IPS DF 6.9 (cell line): ENCODE data around the gene EBI3.
"Not testable (repeated sequence)": the region's sequence is repeated elsewhere in the genome, so short reads cannot be mapped to it uniquely, and the experiment has no call there.

Experiments used
- DNase-seq: peaks from one replicate; pipeline ENCODE4 v3.0.0-alpha.2; 2013; ENCODE audit warnings: low read depth, low spot score
- H3K27ac ChIP-seq: one replicate; pipeline ENCODE4 v1.5.1; 2013; ENCODE audit warnings: low read length, control low read depth
- H3K27me3 ChIP-seq: 2 replicates; pipeline ENCODE4 v1.6.1; 2013; ENCODE audit warnings: mild to moderate bottlenecking, low read length; ENCODE audit not compliant: control insufficient read depth, insufficient read depth
- H3K36me3 ChIP-seq: 2 replicates; pipeline ENCODE4 v1.6.1; 2013; ENCODE audit warnings: low read length; ENCODE audit not compliant: control insufficient read depth, insufficient read depth
- H3K4me1 ChIP-seq: 2 replicates; pipeline ENCODE4 v1.6.1; 2013; ENCODE audit warnings: low read length; ENCODE audit not compliant: control insufficient read depth, insufficient read depth
- H3K4me3 ChIP-seq: 2 replicates; pipeline ENCODE4 v1.5.1; 2013; ENCODE audit warnings: mild to moderate bottlenecking, low read length
- H3K9me3 ChIP-seq: 2 replicates; pipeline ENCODE4 v1.6.1; 2013; ENCODE audit warnings: low read length, inconsistent platforms; ENCODE audit not compliant: control insufficient read depth, insufficient read depth
- WGBS: extraction: QIAGEN DNeasy Blood & Tissue Kit; methylation state at CpG from one replicate; pipeline ENCODE4 v1.1.7; 2013; ENCODE audit warnings: mixed read lengths, missing lambda C conversion rate; ENCODE audit not compliant: insufficient read length, insufficient coverage; 5-methylcytosine and 5-hydroxymethylcytosine counted together

Gene EBI3

GRCh38 chr19:4201798-4202197 lies 27.5 kb upstream of the EBI3 start:
- H3K27ac ChIP-seq = no peak overlapping the region
- H3K4me1 ChIP-seq = no peaks in the 10 kb centered on the region
- no peak for DNase-seq
- H3K27me3 ChIP-seq = 0 out of 2 replicates have a peak, but pooled peaks cover 1% of the 10 kb centered on the region
- no peaks in the 10 kb centered on the region for H3K9me3 ChIP-seq
- no CpG with 5 or more reads among the region's 4 CpGs for WGBS
- no peaks in the 10 kb centered on the region for H3K36me3 ChIP-seq
- H3K4me3 ChIP-seq = no peak overlapping the region

GRCh38 chr19:4206818-4207484 lies 22.4 kb upstream of the EBI3 start:
- no peak overlapping the region for H3K4me3 ChIP-seq
- no CpG with 5 or more reads among the region's 10 CpGs for WGBS
- H3K36me3 ChIP-seq = peaks cover 4% of the 10 kb centered on the region; the same call in 1 of the 2 replicates
- no peaks in the 10 kb centered on the region for H3K9me3 ChIP-seq
- H3K27ac ChIP-seq = no peak overlapping the region
- no peak for DNase-seq
- H3K27me3 ChIP-seq = no peaks in the 10 kb centered on the region
- H3K4me1 ChIP-seq = no peaks in the 10 kb centered on the region

- no CpG with 5 or more reads among the region's 13 CpGs for WGBS
- no peaks in the 10 kb centered on the region for H3K27me3 ChIP-seq
These were observed 20.8 kb upstream of the EBI3 start for GRCh38 chr19:4208385-4209094.

GRCh38 chr19:4210166-4210731 lies 19.1 kb upstream of the EBI3 start:
- no CpG with 5 or more reads among the region's 15 CpGs for WGBS
- no peak overlapping the region for H3K4me3 ChIP-seq
- DNase-seq = no peak
- no peaks in the 10 kb centered on the region for H3K27me3 ChIP-seq
- no peaks in the 10 kb centered on the region for H3K4me1 ChIP-seq
- H3K36me3 ChIP-seq = peaks cover 4% of the 10 kb centered on the region; the same call in 1 of the 2 replicates
- H3K9me3 ChIP-seq = no peaks in the 10 kb centered on the region
- no peak overlapping the region for H3K27ac ChIP-seq

More at GRCh38 chr19:4208385-4209094, 20.8 kb upstream of the EBI3 start:
- H3K9me3 ChIP-seq = no peaks in the 10 kb centered on the region
- H3K4me3 ChIP-seq = no peak overlapping the region
- peaks cover 4% of the 10 kb centered on the region; the same call in 1 of the 2 replicates for H3K36me3 ChIP-seq
- no peak for DNase-seq
- H3K27ac ChIP-seq = no peak overlapping the region
- H3K4me1 ChIP-seq = no peaks in the 10 kb centered on the region

GRCh38 chr19:4213116-4213515 lies 16.2 kb upstream of the EBI3 start:
- Histone ChIP-seq H3K4me1 (no peaks in the 10 kb centered on the region), H3K27me3 (no peaks in the 10 kb centered on the region)

GRCh38 chr19:4215807-4216206 lies 13.5 kb upstream of the EBI3 start:
- no peak for DNase-seq
- Histone ChIP-seq H3K4me3 (no peak overlapping the region), H3K27ac (no peak overlapping the region), H3K9me3 (no peaks in the 10 kb centered on the region), H3K27me3 (no peaks in the 10 kb centered on the region), H3K36me3 (peaks cover 2% of the 10 kb centered on the region; the same call in 1 of the 2 replicates), H3K4me1 (no peaks in the 10 kb centered on the region)
- WGBS = no CpG with 5 or more reads among the region's 10 CpGs

More at GRCh38 chr19:4213116-4213515, 16.2 kb upstream of the EBI3 start:
- H3K4me3 ChIP-seq = no peak overlapping the region
- WGBS = no CpG with 5 or more reads among the region's 3 CpGs
- no peak for DNase-seq
- H3K36me3 ChIP-seq = peaks cover 2% of the 10 kb centered on the region; the same call in 1 of the 2 replicates
- H3K9me3 ChIP-seq = no peaks in the 10 kb centered on the region
- H3K27ac ChIP-seq = no peak overlapping the region

GRCh38 chr19:4216846-4217245 lies 12.5 kb upstream of the EBI3 start:
- H3K4me3 ChIP-seq = no peak overlapping the region
- H3K4me1 ChIP-seq = no peaks in the 10 kb centered on the region
- no peak for DNase-seq
- H3K27me3 ChIP-seq = no peaks in the 10 kb centered on the region
- no peak overlapping the region for H3K27ac ChIP-seq
- no peaks in the 10 kb centered on the region for H3K9me3 ChIP-seq
- peaks cover 2% of the 10 kb centered on the region; the same call in 1 of the 2 replicates for H3K36me3 ChIP-seq
- WGBS = no CpG with 5 or more reads among the region's 6 CpGs

GRCh38 chr19:4217429-4218264 lies 11.7 kb upstream of the EBI3 start:
- Histone ChIP-seq H3K4me3 (no peak overlapping the region), H3K27me3 (no peaks in the 10 kb centered on the region), H3K36me3 (peaks cover 2% of the 10 kb centered on the region; the same call in 1 of the 2 replicates), H3K4me1 (no peaks in the 10 kb centered on the region), H3K9me3 (no peaks in the 10 kb centered on the region), H3K27ac (no peak overlapping the region)
- WGBS = no CpG with 5 or more reads among the region's 81 CpGs
- DNase-seq = no peak

GRCh38 chr19:4218523-4218922 lies 10.8 kb upstream of the EBI3 start:
- not testable (repeated sequence) for H3K36me3 ChIP-seq, H3K27ac ChIP-seq, H3K4me1 ChIP-seq, DNase-seq, H3K27me3 ChIP-seq, H3K4me3 ChIP-seq, H3K9me3 ChIP-seq
- WGBS = no CpG with 5 or more reads among the region's 1 CpG

GRCh38 chr19:4220188-4220587 lies 9.1 kb upstream of the EBI3 start:
- H3K4me3 ChIP-seq = no peak overlapping the region
- H3K4me1 ChIP-seq = no peaks in the 10 kb centered on the region
- no peak overlapping the region for H3K27ac ChIP-seq
- no CpG with 5 or more reads among the region's 7 CpGs for WGBS
- H3K36me3 ChIP-seq = peaks cover 2% of the 10 kb centered on the region; the same call in 1 of the 2 replicates
- no peak for DNase-seq
- H3K27me3 ChIP-seq = no peaks in the 10 kb centered on the region
- H3K9me3 ChIP-seq = no peaks in the 10 kb centered on the region
